ENCODE measurements around the gene CFAP141.
"Not testable (repeated sequence)": the region's sequence is repeated elsewhere in the genome, so short reads cannot be mapped to it uniquely, and the experiment has no call there.

The CFAP141 gene

DNA sequence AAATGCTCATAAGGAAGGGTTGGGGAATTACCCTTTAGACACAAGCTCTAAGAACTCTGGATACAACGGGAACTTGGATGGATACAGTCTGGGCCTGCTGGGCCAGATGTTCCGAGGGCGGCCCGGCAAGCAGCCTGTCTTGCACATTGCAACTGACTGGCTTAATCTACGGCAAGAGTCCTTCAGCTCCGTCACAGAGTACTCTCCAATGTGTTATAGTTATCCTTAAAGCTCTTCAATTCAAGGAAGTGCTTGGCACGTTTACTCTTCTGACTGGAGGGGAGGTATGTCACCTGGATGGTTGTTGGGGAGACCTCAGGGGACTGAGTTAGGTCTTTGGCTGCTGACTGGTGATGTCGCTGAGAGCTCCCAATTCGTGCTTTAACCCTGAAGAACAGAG lies 1.1 kb upstream of the CFAP141 start:
- DNase-seq = no peak

GRCh38 chr1:154205778-154206177 lies 355 bp downstream of the CFAP141 start:
- DNase-seq = not testable (repeated sequence)

- no peak for DNase-seq
Observed at GRCh38 chr1:154199563-154199879, 6.6 kb downstream of the CFAP141 start.

- DNase-seq = peak; percentile 12
Observed at GRCh38 chr1:154198756-154199562, 7.2 kb downstream of the CFAP141 start.

DNA sequence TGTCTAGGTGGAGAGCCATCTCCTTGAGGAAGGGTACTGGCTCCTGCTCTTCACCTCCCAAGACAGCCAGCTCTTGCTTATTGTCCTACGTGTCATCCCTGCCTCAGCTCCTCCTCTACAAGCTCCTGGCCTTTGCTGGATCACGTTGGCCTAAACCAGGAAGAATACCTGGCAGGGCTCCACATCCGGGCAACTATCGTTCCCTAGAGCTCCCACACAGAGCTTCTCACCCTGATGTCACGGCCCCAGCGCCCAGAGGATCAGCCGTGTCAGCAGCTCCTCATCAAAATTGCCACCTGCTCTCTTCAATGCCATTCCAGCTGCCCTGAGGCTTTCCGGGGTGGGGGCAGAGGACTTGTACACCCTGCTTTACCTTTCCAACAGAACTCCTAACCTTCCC lies 12.3 kb downstream of the CFAP141 start:
- DNase-seq = peak; percentile 50

- DNase-seq = no peak
Observed at GRCh38 chr1:154192476-154192875, 13.7 kb downstream of the CFAP141 start.

- no peak for DNase-seq
Observed at GRCh38 chr1:154191990-154192461, 14.1 kb downstream of the CFAP141 start, which contains the start of gene TPM3. Gene TPM3, minus strand, starts transcription at chr1:154192100. Its CDS starts 82 bp downstream, at chr1:154192018.

DNA sequence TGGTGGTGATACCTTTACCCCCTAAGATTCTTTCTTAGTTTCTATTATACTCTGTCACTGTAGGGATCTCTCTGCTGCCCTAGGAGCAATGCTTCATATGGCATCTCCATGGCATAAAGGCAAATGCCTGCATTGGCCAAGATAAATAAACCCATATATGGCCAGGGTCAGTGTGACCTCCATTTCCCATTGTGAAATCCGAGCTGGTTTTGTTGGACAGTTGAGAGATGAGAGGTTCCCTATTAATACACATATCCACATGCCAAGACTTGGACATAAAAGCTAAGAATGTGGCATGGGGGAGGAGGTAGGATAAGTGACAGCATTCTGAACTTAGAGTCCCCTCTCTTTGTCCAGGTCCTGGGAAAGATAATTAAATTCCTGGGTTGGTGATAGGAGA lies 15.6 kb downstream of the CFAP141 start:
- no peak for DNase-seq

- DNase-seq = no peak
Observed at GRCh38 chr1:154186852-154187501, 19.2 kb downstream of the CFAP141 start.

DNA sequence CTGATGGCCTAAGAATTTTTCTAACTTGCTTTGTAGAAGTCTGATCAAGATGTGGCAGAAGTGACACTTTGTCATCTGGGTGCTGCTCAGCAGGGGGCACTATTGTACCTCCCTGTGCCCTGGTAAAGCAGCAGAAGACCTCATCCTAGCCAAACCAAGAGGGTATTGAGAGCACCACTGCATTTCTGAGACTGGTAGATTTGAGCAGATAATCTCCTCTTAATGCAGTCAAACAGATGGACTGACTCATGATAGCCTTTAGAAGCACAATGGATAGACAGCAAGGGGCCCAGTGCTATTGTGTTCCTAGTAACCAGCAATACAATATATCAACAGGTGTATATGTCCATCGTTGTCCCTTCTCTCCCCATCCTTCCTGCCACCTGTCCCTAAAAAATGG lies 20.0 kb downstream of the CFAP141 start:
- peak; percentile 57 for DNase-seq

- peak; percentile 99 for DNase-seq
Observed at GRCh38 chr1:154183046-154183915, 22.9 kb downstream of the CFAP141 start.

- DNase-seq = no peak
Observed at GRCh38 chr1:154182344-154183045, 23.6 kb downstream of the CFAP141 start.

GRCh38 chr1:154181944-154182343 lies 24.2 kb downstream of the CFAP141 start:
- no peak for DNase-seq

GRCh38 chr1:154179946-154180687 lies 26.0 kb downstream of the CFAP141 start:
- no peak for DNase-seq

- DNase-seq = no peak
Observed at GRCh38 chr1:154178911-154179811, 27.0 kb downstream of the CFAP141 start.

DNA sequence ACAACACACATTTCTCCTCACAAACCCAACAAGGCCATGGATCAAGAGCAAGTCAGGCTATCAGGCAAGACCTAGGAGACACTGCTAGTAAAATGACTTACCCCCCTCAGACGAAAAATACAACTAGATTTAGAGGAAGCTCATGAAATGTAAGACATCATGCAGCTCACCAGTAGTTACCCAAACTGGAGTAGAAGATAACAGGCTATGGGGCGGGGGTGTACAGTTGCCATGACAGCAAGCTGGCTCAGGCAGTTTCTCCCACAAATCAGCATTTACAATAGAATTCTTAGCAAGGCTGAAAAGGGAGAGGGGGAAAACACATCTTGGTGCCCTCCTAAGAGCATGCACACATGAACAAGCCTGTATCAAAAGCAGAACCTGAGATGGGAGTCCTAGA lies 28.1 kb downstream of the CFAP141 start:
- DNase-seq = no peak

- no peak for DNase-seq
Observed at GRCh38 chr1:154176337-154176736, 29.8 kb downstream of the CFAP141 start.

DNA sequence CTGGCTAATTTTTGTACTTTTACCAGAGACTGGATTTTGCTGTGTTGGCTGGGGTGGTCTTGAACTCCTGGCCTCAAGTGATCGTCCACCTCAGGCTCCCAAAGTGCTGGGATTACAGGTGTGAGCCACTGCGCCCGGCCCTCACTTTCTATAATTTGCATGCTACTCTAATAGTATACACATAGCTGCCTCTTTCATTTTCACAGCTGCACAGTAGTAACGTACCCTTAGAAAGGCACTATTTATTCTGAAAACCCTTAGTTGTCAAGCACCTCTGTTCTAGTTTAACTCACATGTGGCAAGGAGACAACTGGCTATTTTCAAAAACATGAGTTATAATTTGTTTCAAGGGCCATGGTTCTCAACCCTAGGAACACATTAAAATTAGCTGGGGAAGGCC lies 31.5 kb downstream of the CFAP141 start:
- DNase-seq = no peak

GRCh38 chr1:154171880-154172279 lies 34.3 kb downstream of the CFAP141 start:
- no peak for DNase-seq

- DNase-seq = no peak
Observed at GRCh38 chr1:154171223-154171583, 34.9 kb downstream of the CFAP141 start.
